GM18502 (cell line): ENCODE results near the gene DCST2.
"Not testable (repeated sequence)": the region's sequence is repeated elsewhere in the genome, so short reads cannot be mapped to it uniquely, and the experiment has no call there.

Experiments used
- ATAC-seq: cut with Tn5 transposase; IDR thresholded peaks from one replicate; pipeline ENCODE4 v1.9.1; 2021; ENCODE audit warnings: mild to moderate bottlenecking; ENCODE audit not compliant: unreplicated experiment, poor library complexity

DCST2 gene

GRCh38 chr1:155001675-155002463 is 31.7 kb downstream of the DCST2 start:
- ATAC-seq: peak; percentile 59

GRCh38 chr1:155001425-155001674 is 32.2 kb downstream of the DCST2 start:
- no peak for ATAC-seq

GRCh38 chr1:155000726-155001424 is 32.7 kb downstream of the DCST2 start:
- ATAC-seq: peak; percentile 39

GRCh38 chr1:155000411-155000725 is 33.2 kb downstream of the DCST2 start:
- ATAC-seq: no peak

- no peak for ATAC-seq
Measured at GRCh38 chr1:154999571-155000410, 33.8 kb downstream of the DCST2 start.

- no peak for ATAC-seq
Measured at GRCh38 chr1:154998818-154999570, 34.6 kb downstream of the DCST2 start.

- ATAC-seq: no peak
Measured at GRCh38 chr1:154998201-154998780, 35.3 kb downstream of the DCST2 start.

GRCh38 chr1:154996966-154997701 is 36.4 kb downstream of the DCST2 start:
- no peak for ATAC-seq

- not testable (repeated sequence) for ATAC-seq
Measured at GRCh38 chr1:154995301-154995983, 38.1 kb downstream of the DCST2 start.

- no peak for ATAC-seq
Measured at GRCh38 chr1:154994591-154994990, 39.0 kb downstream of the DCST2 start.

- no peak for ATAC-seq
Measured at GRCh38 chr1:154994269-154994587, 39.4 kb downstream of the DCST2 start.

GRCh38 chr1:154993572-154994268 is 39.9 kb downstream of the DCST2 start, which contains the start of gene LENEP:
LENEP (plus strand) TSS chr1:154993586; CDS start chr1:154993608, 22 bp downstream.
- ATAC-seq: no peak

GRCh38 chr1:154992721-154993571 is 40.6 kb downstream of the DCST2 start:
- ATAC-seq: no peak

- no peak for ATAC-seq
Measured at GRCh38 chr1:154990276-154990675, 43.3 kb downstream of the DCST2 start.

GRCh38 chr1:154989195-154989860 is 44.3 kb downstream of the DCST2 start:
- ATAC-seq: no peak

- ATAC-seq: no peak
Measured at GRCh38 chr1:154988058-154988954, 45.3 kb downstream of the DCST2 start.
